ENCODE data around the gene SLC25A2. TPM values are rescaled to one million over a fixed set of nuclear protein-coding genes. Genes with fewer than 3 reads are reported as not detected.
"Not testable (repeated sequence)": the region's sequence is repeated elsewhere in the genome, so short reads cannot be mapped to it uniquely, and the experiment has no call there.

SLC25A2 gene
- total RNA-seq, 5 donors from 2014 or later (not counting 1 experiment from before 2014, with no cell fraction given): 0.49 to 2.0 (median 0.97) TPM; not detected in 1

- H3K4me1 ChIP-seq (ENCODE audit: control insufficient read depth in 1 of 2, extremely low read depth in 1 of 2, insufficient read depth in 2 of 2, low read length in 2 of 2): no peaks in the 10 kb centered on the region
- Mint-ChIP-seq H3K4me3 (peak within 1 kb of the TSS; percentile 24 to 53 (median 39)), H3K9me3 (peaks cover 16 to 40% (median 35%) of the 10 kb centered on the region in 3 donors), H3K36me3 (peaks cover 12% of the 10 kb centered on the region), H3K27ac (no peak within 1 kb of the TSS), H3K4me1 (peaks cover 0 to 2% (median 0%) of the 10 kb centered on the region in 3 donors), H3K27me3 (peaks cover 61 to 74% of the 10 kb centered on the region in 2 donors)
- no peak within 1 kb of the TSS for H3K27ac ChIP-seq (ENCODE audit: low read length)
- ATAC-seq (replicated peaks in 1 of 4) (no peak), DNase-seq (peak in 1 of 35 experiments; percentile 37)
- H3K4me3 ChIP-seq (ENCODE audit: control insufficient read depth in 1 of 2, extremely low read depth in 1 of 2, low read length in 1 of 2): peak within 1 kb of the TSS in 1 of 2 donors; percentile 36
- no peaks in the 10 kb centered on the region for H3K9me3 ChIP-seq
- WGBS (ENCODE audit: insufficient coverage): 26% methylated on average over 5 of the region's 9 CpGs
- ChIA-PET POLR2A (no interaction called here), CTCF (interaction anchor here in 1 of 2 donors (0.6 to 1.4 kb wide), 3 partner anchors 9 to 221 kb away, joined by 3 to 4 read pairs (median 3); no protein-coding TSS in a partner anchor)
- no peaks in the 10 kb centered on the region for H3K36me3 ChIP-seq (ENCODE audit: control insufficient read depth in 2 of 2, extremely low read depth in 1 of 2, insufficient read depth in 1 of 2, low read length in 1 of 2)
- peaks cover 4 to 51% of the 10 kb centered on the region in 2 experiments for H3K27me3 ChIP-seq (replicated peaks in 1 of 2; ENCODE audit: control insufficient read depth in 2 of 2, extremely low read depth in 1 of 2, insufficient read depth in 2 of 2, low read length in 1 of 2)
Measured at GRCh38 chr5:141343242-141343952, 39.5 kb upstream of the SLC25A2 start, which contains the start of gene PCDHGA3. TSS of gene PCDHGA3 (plus strand) at chr5:141343829. CDS start at chr5:141344034, 205 bp downstream.

- peaks cover 18% of the 10 kb centered on the region for H3K36me3 Mint-ChIP-seq
- Histone ChIP-seq H3K4me1 (ENCODE audit: control insufficient read depth in 1 of 2, extremely low read depth in 1 of 2, insufficient read depth in 2 of 2, low read length in 2 of 2) (no peaks in the 10 kb centered on the region), H3K4me3 (ENCODE audit: control insufficient read depth in 1 of 2, extremely low read depth in 1 of 2, low read length in 1 of 2) (no peak overlapping the region), H3K36me3 (ENCODE audit: control insufficient read depth in 2 of 2, extremely low read depth in 1 of 2, insufficient read depth in 1 of 2, low read length in 1 of 2) (no peaks in the 10 kb centered on the region), H3K9me3 (peaks cover 3% of the 10 kb centered on the region), H3K27me3 (replicated peaks in 1 of 2; ENCODE audit: control insufficient read depth in 2 of 2, extremely low read depth in 1 of 2, insufficient read depth in 2 of 2, low read length in 1 of 2) (peaks cover 4 to 51% of the 10 kb centered on the region in 2 experiments), H3K27ac (ENCODE audit: low read length) (no peak overlapping the region)
- DNase-seq (no peak), ATAC-seq (replicated peaks in 1 of 4) (no peak)
- H3K9me3 Mint-ChIP-seq: peaks cover 16 to 46% (median 41%) of the 10 kb centered on the region in 3 donors
- H3K4me1 Mint-ChIP-seq: peaks cover 0 to 2% (median 0%) of the 10 kb centered on the region in 3 donors
- WGBS (ENCODE audit: insufficient coverage): 0% methylated on average over 1 of the region's 1 CpG
- H3K4me3 Mint-ChIP-seq: no peak overlapping the region
- H3K27ac Mint-ChIP-seq: no peak overlapping the region
- CTCF ChIA-PET: no interaction called here
- H3K27me3 Mint-ChIP-seq: peaks cover 62 to 76% of the 10 kb centered on the region in 2 donors
- POLR2A ChIA-PET: no interaction called here
Measured at GRCh38 chr5:141342773-141343172, 38.9 kb upstream of the SLC25A2 start.

- H3K4me3 Mint-ChIP-seq; POLR2A ChIA-PET; H3K4me1 Mint-ChIP-seq; H3K36me3 ChIP-seq (ENCODE audit: control insufficient read depth in 2 of 2, extremely low read depth in 1 of 2, insufficient read depth in 1 of 2, low read length in 1 of 2); H3K4me1 ChIP-seq (ENCODE audit: control insufficient read depth in 1 of 2, extremely low read depth in 1 of 2, insufficient read depth in 2 of 2, low read length in 2 of 2); DNase-seq; CTCF ChIA-PET; H3K27ac ChIP-seq (ENCODE audit: low read length); H3K27ac Mint-ChIP-seq; ATAC-seq (replicated peaks in 1 of 4); H3K4me3 ChIP-seq (ENCODE audit: control insufficient read depth in 1 of 2, extremely low read depth in 1 of 2, low read length in 1 of 2); H3K9me3 ChIP-seq: not testable (repeated sequence)
- H3K27me3 Mint-ChIP-seq: peaks cover 63 to 81% of the 10 kb centered on the region in 2 donors
- WGBS (ENCODE audit: insufficient coverage): 72% methylated on average over 26 of the region's 45 CpGs
- peaks cover 21% of the 10 kb centered on the region for H3K36me3 Mint-ChIP-seq
- peaks cover 6 to 47% of the 10 kb centered on the region in 2 experiments for H3K27me3 ChIP-seq (replicated peaks in 1 of 2; ENCODE audit: control insufficient read depth in 2 of 2, extremely low read depth in 1 of 2, insufficient read depth in 2 of 2, low read length in 1 of 2)
- peaks cover 16 to 54% (median 50%) of the 10 kb centered on the region in 3 donors for H3K9me3 Mint-ChIP-seq
Measured at GRCh38 chr5:141340781-141341354, 37.0 kb upstream of the SLC25A2 start.

- Histone ChIP-seq H3K4me3 (ENCODE audit: control insufficient read depth in 1 of 2, extremely low read depth in 1 of 2, low read length in 1 of 2) (peak within 1 kb of the TSS in 1 of 2 donors; percentile 17), H3K27me3 (replicated peaks in 1 of 2; ENCODE audit: control insufficient read depth in 2 of 2, extremely low read depth in 1 of 2, insufficient read depth in 2 of 2, low read length in 1 of 2) (peaks cover 5 to 35% of the 10 kb centered on the region in 2 experiments), H3K9me3 (peaks cover 9% of the 10 kb centered on the region), H3K4me1 (ENCODE audit: control insufficient read depth in 1 of 2, extremely low read depth in 1 of 2, insufficient read depth in 2 of 2, low read length in 2 of 2) (no peaks in the 10 kb centered on the region), H3K36me3 (ENCODE audit: control insufficient read depth in 2 of 2, extremely low read depth in 1 of 2, insufficient read depth in 1 of 2, low read length in 1 of 2) (no peaks in the 10 kb centered on the region), H3K27ac (ENCODE audit: low read length) (no peak within 1 kb of the TSS)
- peaks cover 0 to 2% (median 0%) of the 10 kb centered on the region in 3 donors for H3K4me1 Mint-ChIP-seq
- ChIA-PET CTCF (interaction anchor here (0.6 to 1.4 kb wide), 5 partner anchors 9 to 1472 kb away, joined by 3 read pairs; no protein-coding TSS in a partner anchor), POLR2A (no interaction called here)
- peaks cover 67 to 85% of the 10 kb centered on the region in 2 donors for H3K27me3 Mint-ChIP-seq
- peaks cover 17% of the 10 kb centered on the region for H3K36me3 Mint-ChIP-seq
- H3K27ac Mint-ChIP-seq: no peak within 1 kb of the TSS
- DNase-seq (peak in 1 of 35 experiments; percentile 18), ATAC-seq (replicated peaks in 1 of 4) (no peak)
- H3K4me3 Mint-ChIP-seq: peak within 1 kb of the TSS in 2 of 3 donors; percentile 19 to 49
- WGBS (ENCODE audit: insufficient coverage): 27% methylated on average over 21 of the region's 27 CpGs
- peaks cover 21 to 59% (median 51%) of the 10 kb centered on the region in 3 donors for H3K9me3 Mint-ChIP-seq
Measured at GRCh38 chr5:141338538-141339306, 34.9 kb upstream of the SLC25A2 start, which contains the start of gene PCDHGA2. TSS of gene PCDHGA2 (plus strand) at chr5:141338760.

GRCh38 chr5:141332571-141332970 is 28.7 kb upstream of the SLC25A2 start:
- POLR2A ChIA-PET, H3K9me3 ChIP-seq: not testable (repeated sequence)
- H3K27me3 ChIP-seq (replicated peaks in 1 of 2; ENCODE audit: control insufficient read depth in 2 of 2, extremely low read depth in 1 of 2, insufficient read depth in 2 of 2, low read length in 1 of 2): peaks cover 14 to 44% of the 10 kb centered on the region in 2 experiments

More at GRCh38 chr5:141332571-141332970, 28.7 kb upstream of the SLC25A2 start:
- not testable (repeated sequence) for H3K36me3 ChIP-seq (ENCODE audit: control insufficient read depth in 2 of 2, extremely low read depth in 1 of 2, insufficient read depth in 1 of 2, low read length in 1 of 2); H3K27ac Mint-ChIP-seq; H3K4me3 Mint-ChIP-seq; H3K4me1 Mint-ChIP-seq; ATAC-seq (replicated peaks in 1 of 4); H3K4me3 ChIP-seq (ENCODE audit: control insufficient read depth in 1 of 2, extremely low read depth in 1 of 2, low read length in 1 of 2); DNase-seq; H3K4me1 ChIP-seq (ENCODE audit: control insufficient read depth in 1 of 2, extremely low read depth in 1 of 2, insufficient read depth in 2 of 2, low read length in 2 of 2); H3K27ac ChIP-seq (ENCODE audit: low read length)
- WGBS (ENCODE audit: insufficient coverage): 56% methylated on average over 33 of the region's 39 CpGs
- Mint-ChIP-seq H3K36me3 (peaks cover 12% of the 10 kb centered on the region), H3K27me3 (peaks cover 63 to 87% of the 10 kb centered on the region in 2 donors), H3K9me3 (peaks cover 10 to 56% (median 46%) of the 10 kb centered on the region in 3 donors)
- CTCF ChIA-PET: interaction anchor here in 1 of 2 donors (0.6 kb wide), 2 partner anchors 112 to 789 kb away, joined by 3 to 4 read pairs; no protein-coding TSS in a partner anchor

Data from T-cell (primary cell).